Stimulated activated CD4-positive, alpha-beta T cell treated with anti-CD3 and anti-CD28 coated beads, Interleukin-1b, Interleukin-23, amount 100 ng/mL, for 48 hours (primary cell): ENCODE data around the gene ENAM.
"Not testable (repeated sequence)": the region's sequence is repeated elsewhere in the genome, so short reads cannot be mapped to it uniquely, and the experiment has no call there.

Source experiments
- DNase-seq: peaks from one replicate; pipeline ENCODE4 v3.0.0-alpha.2; 2020

The ENAM gene

GRCh38 chr4:70678383-70678999, 49.9 kb downstream of the ENAM start:
- DNase-seq, result no peak

GRCh38 chr4:70680934-70681333, 52.4 kb downstream of the ENAM start:
- DNase-seq, result no peak

GRCh38 chr4:70681704-70682103, 53.2 kb downstream of the ENAM start:
- no peak for DNase-seq

- not testable (repeated sequence) for DNase-seq
Measured at GRCh38 chr4:70682142-70682541, 53.6 kb downstream of the ENAM start.

GRCh38 chr4:70687392-70687791, 58.8 kb downstream of the ENAM start:
- no peak for DNase-seq

GRCh38 chr4:70687821-70688794, 59.6 kb downstream of the ENAM start, which contains the start of gene UTP3:
Gene UTP3 (plus strand): TSS chr4:70688532. CDS start chr4:70688678, 146 bp downstream.
- DNase-seq, result peak; percentile 95

- DNase-seq, result peak; percentile 13
Measured at GRCh38 chr4:70688795-70689231, 60.3 kb downstream of the ENAM start.

- no peak for DNase-seq
Measured at GRCh38 chr4:70691661-70692060, 63.1 kb downstream of the ENAM start.

GRCh38 chr4:70694633-70695032, 66.1 kb downstream of the ENAM start:
- not testable (repeated sequence) for DNase-seq
